IPS-20b (cell line): Measurements from ENCODE around the gene ELK4.

Experiments used
- H3K27ac ChIP-seq: one replicate; pipeline ENCODE4 v1.5.1; 2013; ENCODE audit warnings: low read length
- H3K27me3 ChIP-seq: 2 replicates; pipeline ENCODE4 v1.6.1; 2013; ENCODE audit warnings: mild to moderate bottlenecking, low read length, inconsistent platforms; ENCODE audit not compliant: insufficient read depth
- H3K36me3 ChIP-seq: 2 replicates; pipeline ENCODE4 v1.6.1; 2013; ENCODE audit warnings: low read depth, mild to moderate bottlenecking, inconsistent platforms, low read length, moderate library complexity; ENCODE audit not compliant: insufficient read depth
- H3K4me1 ChIP-seq: 2 replicates; pipeline ENCODE4 v1.6.1; 2013; ENCODE audit warnings: mild to moderate bottlenecking, control low read depth, inconsistent platforms, low read length, moderate library complexity; ENCODE audit not compliant: insufficient read depth
- H3K4me3 ChIP-seq: 2 replicates; pipeline ENCODE4 v1.5.1; 2013; ENCODE audit warnings: mild to moderate bottlenecking, low read length, inconsistent platforms
- H3K9ac ChIP-seq: 2 replicates; pipeline ENCODE4 v1.6.1; 2013; ENCODE audit warnings: low read depth, mild to moderate bottlenecking, inconsistent platforms, low read length, moderate library complexity
- H3K9me3 ChIP-seq: 2 replicates; pipeline ENCODE4 v1.6.1; 2013; ENCODE audit warnings: mild to moderate bottlenecking, low read depth, low read length, inconsistent platforms; ENCODE audit not compliant: insufficient read depth

Gene ELK4

DNA sequence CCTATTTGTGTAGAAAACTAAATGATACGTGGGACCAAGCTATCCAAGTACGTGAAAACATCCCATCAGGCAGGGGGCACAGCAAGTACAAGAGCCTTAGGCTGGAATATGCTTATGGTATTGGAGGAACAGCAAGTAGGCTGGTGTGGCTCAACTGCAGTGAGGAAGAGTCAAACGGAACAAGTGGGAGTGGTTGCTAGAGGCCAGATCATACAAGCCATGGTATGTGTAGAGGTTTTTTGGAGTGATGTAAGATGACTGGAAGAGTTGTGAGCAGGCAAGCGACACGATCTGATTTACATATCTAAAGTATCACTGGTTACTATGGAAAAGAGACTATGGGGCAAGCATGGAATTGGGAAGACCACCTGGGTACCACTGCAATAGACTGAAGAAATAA, 27.8 kb downstream of the ELK4 start:
- no peaks in the 10 kb centered on the region for H3K9me3 ChIP-seq
- no peaks in the 10 kb centered on the region for H3K27me3 ChIP-seq
- H3K27ac ChIP-seq, result no peak overlapping the region
- H3K9ac ChIP-seq, result no peak overlapping the region
- H3K4me1 ChIP-seq, result no peaks in the 10 kb centered on the region
- H3K36me3 ChIP-seq, result peaks cover 16% of the 10 kb centered on the region
- no peak overlapping the region for H3K4me3 ChIP-seq

GRCh38 chr1:205601205-205601604, 30.6 kb downstream of the ELK4 start:
- Histone ChIP-seq H3K4me1 (no peaks in the 10 kb centered on the region), H3K36me3 (peaks cover 14% of the 10 kb centered on the region), H3K27ac (no peak overlapping the region), H3K4me3 (no peak overlapping the region), H3K27me3 (no peaks in the 10 kb centered on the region), H3K9ac (no peak overlapping the region), H3K9me3 (no peaks in the 10 kb centered on the region)

DNA sequence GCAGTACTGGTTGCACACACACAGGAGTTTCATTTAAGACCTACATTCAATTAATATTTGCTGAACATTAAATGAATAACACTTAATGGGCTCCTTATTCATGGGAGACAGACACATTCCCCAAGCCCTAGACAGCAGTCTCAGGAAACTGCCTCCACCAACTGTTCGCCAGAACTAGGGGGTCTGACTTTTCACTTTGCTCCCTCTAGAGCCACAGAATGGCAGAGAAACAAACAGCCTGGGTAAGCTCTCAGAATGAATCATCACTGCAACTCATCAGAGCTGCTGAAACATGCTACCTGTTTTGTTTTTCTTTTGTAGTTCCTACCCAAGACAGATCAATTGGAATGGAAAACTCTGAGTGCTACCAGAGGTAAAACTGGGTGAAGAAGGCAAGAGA, 31.7 kb downstream of the ELK4 start:
- no peaks in the 10 kb centered on the region for H3K4me1 ChIP-seq
- H3K27me3 ChIP-seq, result no peaks in the 10 kb centered on the region
- no peak overlapping the region for H3K4me3 ChIP-seq
- H3K27ac ChIP-seq, result no peak overlapping the region
- no peaks in the 10 kb centered on the region for H3K9me3 ChIP-seq
- no peak overlapping the region for H3K9ac ChIP-seq
- H3K36me3 ChIP-seq, result peaks cover 11% of the 10 kb centered on the region

- Histone ChIP-seq H3K27ac (no peak overlapping the region), H3K4me3 (no peak overlapping the region), H3K27me3 (no peaks in the 10 kb centered on the region), H3K4me1 (no peaks in the 10 kb centered on the region), H3K36me3 (peaks cover 8% of the 10 kb centered on the region), H3K9ac (no peak overlapping the region), H3K9me3 (no peaks in the 10 kb centered on the region)
These were observed 32.2 kb downstream of the ELK4 start for GRCh38 chr1:205599669-205600042.

GRCh38 chr1:205598841-205599668, 32.8 kb downstream of the ELK4 start:
- no peaks in the 10 kb centered on the region for H3K27me3 ChIP-seq
- no peaks in the 10 kb centered on the region for H3K4me1 ChIP-seq
- H3K36me3 ChIP-seq, result peaks cover 8% of the 10 kb centered on the region
- H3K27ac ChIP-seq, result no peak overlapping the region
- no peaks in the 10 kb centered on the region for H3K9me3 ChIP-seq
- H3K9ac ChIP-seq, result no peak overlapping the region
- H3K4me3 ChIP-seq, result no peak overlapping the region

GRCh38 chr1:205597691-205598314, 34.0 kb downstream of the ELK4 start:
- Histone ChIP-seq H3K9ac (no peak overlapping the region), H3K4me1 (no peaks in the 10 kb centered on the region), H3K27ac (no peak overlapping the region), H3K9me3 (no peaks in the 10 kb centered on the region), H3K27me3 (no peaks in the 10 kb centered on the region), H3K4me3 (no peak overlapping the region), H3K36me3 (peaks cover 8% of the 10 kb centered on the region; the same call in 1 of the 2 replicates)

DNA sequence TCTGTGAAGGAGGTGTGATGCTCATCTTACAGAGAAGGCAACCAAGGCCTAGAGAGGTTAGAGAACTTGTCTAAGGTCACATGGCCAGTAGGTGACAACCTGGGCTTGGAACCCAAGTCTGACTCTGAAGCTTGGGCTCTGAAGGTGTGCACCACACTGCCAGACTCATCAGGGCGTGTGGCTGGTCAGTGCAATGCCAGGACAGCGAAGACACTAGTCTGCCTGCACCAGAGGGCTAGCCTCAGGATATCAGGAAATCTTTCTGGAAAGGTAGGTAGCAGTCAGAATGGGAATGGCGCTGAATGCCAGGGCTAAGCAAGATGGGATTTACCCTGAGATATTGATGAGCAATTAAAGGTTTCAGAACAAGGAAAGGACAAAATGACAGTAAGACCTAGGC, 34.9 kb downstream of the ELK4 start:
- Histone ChIP-seq H3K36me3 (peaks cover 8% of the 10 kb centered on the region; the same call in 1 of the 2 replicates), H3K9ac (no peak overlapping the region), H3K4me1 (no peaks in the 10 kb centered on the region; the same call in 1 of the 2 replicates), H3K27ac (no peak overlapping the region), H3K4me3 (no peak overlapping the region), H3K9me3 (no peaks in the 10 kb centered on the region), H3K27me3 (no peaks in the 10 kb centered on the region)

DNA sequence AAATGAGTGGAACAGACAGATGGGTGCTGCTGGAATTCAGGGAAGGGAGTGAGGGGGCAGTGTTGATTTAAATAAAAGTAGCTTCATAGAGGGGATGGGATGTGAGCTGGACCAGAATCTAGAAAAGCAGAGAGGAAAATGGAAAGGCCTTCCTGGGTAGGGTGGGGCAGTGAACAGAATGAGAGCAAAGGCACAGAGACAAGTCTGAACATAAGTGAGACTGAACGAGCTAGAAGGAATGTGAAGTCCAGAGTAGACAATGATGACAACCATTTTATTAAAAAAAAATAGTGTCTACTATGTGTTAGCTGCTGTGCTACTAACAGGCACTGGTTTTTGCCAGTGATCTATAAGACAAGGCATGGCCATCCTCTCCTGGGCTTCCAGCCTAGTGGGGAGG, 36.0 kb downstream of the ELK4 start:
- H3K4me3 ChIP-seq, result no peak overlapping the region
- H3K9ac ChIP-seq, result no peak overlapping the region
- no peaks in the 10 kb centered on the region for H3K9me3 ChIP-seq
- H3K4me1 ChIP-seq, result no peaks in the 10 kb centered on the region; the same call in 1 of the 2 replicates
- no peaks in the 10 kb centered on the region for H3K27me3 ChIP-seq
- H3K27ac ChIP-seq, result no peak overlapping the region
- H3K36me3 ChIP-seq, result peaks cover 8% of the 10 kb centered on the region; the same call in 1 of the 2 replicates

DNA sequence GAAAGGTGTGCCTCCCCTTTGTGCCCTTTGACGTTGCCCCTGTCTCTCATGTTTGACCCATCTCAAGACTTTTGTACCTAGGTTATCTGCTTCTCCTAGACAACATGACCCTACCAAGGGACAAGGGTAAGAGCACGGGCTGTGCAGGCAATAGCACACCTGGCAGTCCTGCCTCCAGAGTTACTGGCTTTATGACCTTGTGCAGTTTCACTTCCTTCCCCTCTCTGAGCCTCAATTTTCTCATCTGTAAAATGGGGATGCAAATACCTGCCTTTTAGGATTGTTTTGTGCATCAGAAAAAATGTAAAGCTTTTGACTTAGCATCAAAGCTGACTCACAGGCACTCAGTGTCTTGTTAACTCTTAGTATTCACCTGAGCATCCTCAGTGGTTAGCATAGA, 36.4 kb downstream of the ELK4 start:
- peaks cover 8% of the 10 kb centered on the region; the same call in 1 of the 2 replicates for H3K36me3 ChIP-seq
- no peak overlapping the region for H3K9ac ChIP-seq
- H3K4me3 ChIP-seq, result no peak overlapping the region
- H3K27me3 ChIP-seq, result no peaks in the 10 kb centered on the region
- no peak overlapping the region for H3K27ac ChIP-seq
- no peaks in the 10 kb centered on the region; the same call in 1 of the 2 replicates for H3K4me1 ChIP-seq
- no peaks in the 10 kb centered on the region for H3K9me3 ChIP-seq

DNA sequence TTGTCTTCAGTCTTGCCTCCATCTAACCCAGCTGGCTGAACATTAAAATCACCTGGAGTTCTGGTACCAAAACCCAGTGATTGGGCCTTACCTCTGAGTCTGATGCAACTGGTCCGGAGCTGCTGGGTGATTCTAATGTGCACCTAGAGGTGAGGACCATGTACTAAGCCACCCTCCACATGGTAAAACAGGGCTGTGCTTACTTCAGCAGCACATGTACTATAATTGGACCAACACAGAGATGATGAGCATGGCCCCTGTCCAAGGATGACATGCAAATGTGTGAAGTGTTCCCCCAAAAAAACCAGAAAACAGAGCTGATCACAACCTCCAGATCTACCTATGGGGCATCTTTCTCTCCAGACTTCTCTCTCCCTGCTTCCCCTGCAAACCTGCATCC, 37.0 kb downstream of the ELK4 start:
- no peaks in the 10 kb centered on the region for H3K9me3 ChIP-seq
- no peaks in the 10 kb centered on the region; the same call in 1 of the 2 replicates for H3K4me1 ChIP-seq
- no peak overlapping the region for H3K9ac ChIP-seq
- H3K4me3 ChIP-seq, result no peak overlapping the region
- H3K27ac ChIP-seq, result no peak overlapping the region
- H3K36me3 ChIP-seq, result peaks cover 8% of the 10 kb centered on the region; the same call in 1 of the 2 replicates
- no peaks in the 10 kb centered on the region for H3K27me3 ChIP-seq

- no peaks in the 10 kb centered on the region; the same call in 1 of the 2 replicates for H3K4me1 ChIP-seq
- no peaks in the 10 kb centered on the region for H3K9me3 ChIP-seq
- H3K36me3 ChIP-seq, result peaks cover 5% of the 10 kb centered on the region; the same call in 1 of the 2 replicates
- no peak overlapping the region for H3K4me3 ChIP-seq
- H3K27ac ChIP-seq, result no peak overlapping the region
- no peak overlapping the region for H3K9ac ChIP-seq
- no peaks in the 10 kb centered on the region for H3K27me3 ChIP-seq
These were observed 37.8 kb downstream of the ELK4 start for GRCh38 chr1:205593967-205594366.

- no peak overlapping the region for H3K27ac ChIP-seq
- peaks cover under 1% of the 10 kb centered on the region; the same call in 1 of the 2 replicates for H3K36me3 ChIP-seq
- H3K9me3 ChIP-seq, result no peaks in the 10 kb centered on the region
- no peak overlapping the region for H3K9ac ChIP-seq
- no peak overlapping the region for H3K4me3 ChIP-seq
- H3K27me3 ChIP-seq, result no peaks in the 10 kb centered on the region
- no peaks in the 10 kb centered on the region; the same call in 1 of the 2 replicates for H3K4me1 ChIP-seq
These were observed 38.3 kb downstream of the ELK4 start for GRCh38 chr1:205593532-205593931.
